Uterus (tissue), 2 donors: Measurements from ENCODE around the gene C17orf107.

Source experiments
- CTCF ChIP-seq, 4 experiments: fragments of 200-600 bp in 2 of 4; fragments of 450-650 bp in 2 of 4; sonication (generic) in 2 of 4; IDR thresholded peaks; one replicate each; pipeline ENCODE4 v1.5.1; 2016 to 2019; ENCODE audit warnings: antibody characterized with exemption in 4 of 4, mild to moderate bottlenecking in 2 of 4, moderate library complexity in 1 of 4
- POLR2A ChIP-seq, 2 donors: fragments of 450-650 bp; IDR thresholded peaks; one replicate each; pipeline ENCODE4 v1.6.1; 2016; ENCODE audit warnings: antibody characterized with exemption in 2 of 2, mild to moderate bottlenecking in 1 of 2, moderate library complexity in 1 of 2

GRCh38 chr17:4935650-4936049 lies 36.3 kb downstream of the C17orf107 start:
- TF ChIP-seq CTCF (IDR thresholded peaks at IDR 0.05) (no peak), POLR2A (IDR thresholded peaks at IDR 0.05) (no peak)
